Body of pancreas (tissue), 4 donors: ENCODE measurements around the gene ENPP6. TPM values are rescaled to one million over a fixed set of nuclear protein-coding genes. Genes with fewer than 3 reads are reported as not detected.

Source experiments
- ATAC-seq: fragments of 150-250 bp; one replicate; pipeline ENCODE4 v1.9.1; 2016
- DNase-seq, 4 donors: peaks; one replicate each; pipeline ENCODE4 v3.0.0-alpha.2; 2019
- H3K27ac ChIP-seq, 4 donors: fragments of 200-600 bp; sonication (generic); 1 replicate in 3 of 4; 2 replicates in 1 of 4; pipeline versions ENCODE4 v1.5.1 to v1.6.1; 2016 to 2019; ENCODE audit warnings: mild to moderate bottlenecking in 1 of 4, mixed read lengths in 1 of 4, moderate library complexity in 1 of 4
- H3K27me3 ChIP-seq, 2 donors: fragments of 200-600 bp; sonication (generic); one replicate each; pipeline ENCODE4 v1.6.0; 2016; ENCODE audit warnings: mild to moderate bottlenecking in 1 of 2
- H3K36me3 ChIP-seq, 2 donors: fragments of 200-600 bp; sonication (generic); replicated peaks in 1 of 2; 2 replicates each; pipeline ENCODE4 v1.5.1; 2016; ENCODE audit warnings: low read depth in 2 of 2; ENCODE audit not compliant: insufficient read depth in 1 of 2
- H3K4me1 ChIP-seq: fragments of 200-600 bp; sonication (generic); one replicate; pipeline ENCODE4 v1.6.0; 2016
- H3K4me3 ChIP-seq, 2 donors: fragments of 200-600 bp; sonication (generic); 1 replicate in 1 of 2; 2 replicates in 1 of 2; pipeline ENCODE4 v1.5.1; 2016 to 2019
- H3K9me3 ChIP-seq, 3 donors: fragments of 200-600 bp; sonication (generic); 1 replicate in 2 of 3; 2 replicates in 1 of 3; pipeline ENCODE4 v1.5.1; 2016
- POLR2A ChIP-seq, 3 donors: fragments of 450-650 bp; IDR thresholded peaks; one replicate each; pipeline ENCODE4 v1.6.1; 2016; ENCODE audit warnings: antibody characterized with exemption in 3 of 3, mild to moderate bottlenecking in 2 of 3
- WGBS, 2 donors: methylation state at CpG; one replicate each; pipeline ENCODE4 v1.1.5; 2017; 5-methylcytosine and 5-hydroxymethylcytosine counted together
- intact Hi-C: fragments of 100-400 bp; cut with DNase I; formaldehyde crosslinking; loops from one replicate; pipeline ENCODE4 v1.15.1; 2023
- total RNA-seq, 2 donors: library from RNA; depleted of rRNA; stranded (reverse); fragments of >200 nt; gene quantifications; one replicate each; pipeline ENCODE4 v1.1.0, GENCODE V29; 2016
- TF ChIP-seq, protein P1 (sequence below), 7 experiments: fragments of 450-650 bp in 4 of 7; fragments of 200-600 bp in 3 of 7; sonication (generic) in 3 of 7; IDR thresholded peaks; one replicate each; pipeline ENCODE4 v1.5.1; 2016 to 2019; ENCODE audit warnings: antibody characterized with exemption in 7 of 7

Gene ENPP6
- total RNA-seq, 2 donors from 2014 or later: not detected

DNA sequence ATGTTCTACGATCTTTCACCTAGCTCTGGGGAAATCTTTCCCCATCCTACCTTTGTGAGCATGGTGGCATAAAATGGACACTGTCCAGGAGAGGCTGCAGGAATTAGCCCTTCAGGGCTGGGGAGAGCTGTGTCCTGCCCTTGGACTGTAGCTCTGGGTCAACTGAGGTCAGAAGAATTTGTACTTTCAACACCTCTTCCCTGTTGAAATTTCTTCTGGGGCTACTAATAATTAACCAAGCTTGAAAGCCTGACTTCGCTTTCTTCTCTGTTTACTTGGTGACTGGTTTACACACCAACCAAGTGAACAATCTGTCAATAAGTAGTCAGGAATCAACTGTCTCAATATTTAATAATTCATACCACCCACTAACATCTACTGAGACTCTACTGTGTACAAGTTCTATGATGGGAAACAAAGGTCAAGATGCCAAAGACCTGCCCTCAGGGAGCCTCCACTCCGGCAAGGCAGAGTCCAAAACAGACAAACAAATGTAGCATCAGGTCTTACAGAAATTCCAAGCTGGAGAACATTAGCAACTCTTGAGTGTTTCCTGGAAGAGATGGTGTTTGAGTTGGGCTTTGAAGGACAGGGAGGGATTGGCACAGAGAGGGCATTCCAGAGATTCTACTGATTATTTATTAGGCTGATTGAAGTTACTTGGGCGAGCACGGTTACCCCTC, 113.1 kb downstream of the ENPP6 start:
- intact Hi-C loops: no loop called here
- H3K27ac ChIP-seq: peak overlapping the region; percentile 33 to 82 (median 71)

DNA sequence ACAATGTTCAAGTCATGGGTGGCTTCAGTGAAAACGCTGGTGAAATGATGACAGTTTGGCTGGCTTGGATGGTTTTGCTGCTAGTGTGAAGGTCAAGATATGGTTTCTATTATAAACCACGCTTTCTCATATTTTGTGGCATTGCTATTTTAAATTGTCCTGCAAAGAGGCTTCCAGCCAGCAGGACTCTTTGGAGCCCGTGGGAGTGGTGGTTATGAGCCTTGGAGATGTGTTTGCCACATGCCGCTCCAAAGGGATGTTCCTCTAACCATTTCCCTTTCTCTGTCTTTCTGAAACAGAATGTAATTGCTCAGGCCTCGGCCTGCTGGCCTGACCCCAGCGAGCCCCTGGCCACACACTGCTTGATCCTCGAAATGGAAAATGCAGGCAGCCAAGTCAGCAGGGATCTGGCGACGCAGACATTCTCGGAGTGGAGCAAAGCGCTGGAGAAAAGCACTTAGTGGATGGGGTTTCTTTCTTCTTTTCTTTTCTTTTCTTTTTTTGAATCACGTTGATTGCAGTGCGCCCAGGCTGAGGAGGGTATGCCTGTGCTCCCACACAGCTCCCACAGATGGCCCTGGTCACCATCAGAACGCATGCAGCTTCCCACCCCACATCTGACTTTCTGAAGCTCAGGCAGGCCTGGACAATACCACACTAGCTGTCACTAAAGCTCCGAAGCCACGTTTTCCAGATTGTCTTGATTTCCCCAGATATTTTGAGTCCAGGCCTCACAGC, 114.0 kb downstream of the ENPP6 start:
- Histone ChIP-seq H3K9me3 (no peaks in the 10 kb centered on the region), H3K4me3 (no peak overlapping the region), H3K36me3 (no peaks in the 10 kb centered on the region), H3K4me1 (peaks cover 52% of the 10 kb centered on the region), H3K27me3 (no peaks in the 10 kb centered on the region), H3K27ac (peak overlapping the region in 3 of 4 donors; percentile 65 to 82 (median 77))
- WGBS, 2 donors: 76 to 80% methylated on average over 16 of the region's 16 CpGs
- ATAC-seq (no peak), DNase-seq (no peak)
- intact Hi-C loops: no loop called here
- no peak for TF ChIP-seq POLR2A (IDR thresholded peaks at IDR 0.05)
- TF ChIP-seq, protein P1, sequence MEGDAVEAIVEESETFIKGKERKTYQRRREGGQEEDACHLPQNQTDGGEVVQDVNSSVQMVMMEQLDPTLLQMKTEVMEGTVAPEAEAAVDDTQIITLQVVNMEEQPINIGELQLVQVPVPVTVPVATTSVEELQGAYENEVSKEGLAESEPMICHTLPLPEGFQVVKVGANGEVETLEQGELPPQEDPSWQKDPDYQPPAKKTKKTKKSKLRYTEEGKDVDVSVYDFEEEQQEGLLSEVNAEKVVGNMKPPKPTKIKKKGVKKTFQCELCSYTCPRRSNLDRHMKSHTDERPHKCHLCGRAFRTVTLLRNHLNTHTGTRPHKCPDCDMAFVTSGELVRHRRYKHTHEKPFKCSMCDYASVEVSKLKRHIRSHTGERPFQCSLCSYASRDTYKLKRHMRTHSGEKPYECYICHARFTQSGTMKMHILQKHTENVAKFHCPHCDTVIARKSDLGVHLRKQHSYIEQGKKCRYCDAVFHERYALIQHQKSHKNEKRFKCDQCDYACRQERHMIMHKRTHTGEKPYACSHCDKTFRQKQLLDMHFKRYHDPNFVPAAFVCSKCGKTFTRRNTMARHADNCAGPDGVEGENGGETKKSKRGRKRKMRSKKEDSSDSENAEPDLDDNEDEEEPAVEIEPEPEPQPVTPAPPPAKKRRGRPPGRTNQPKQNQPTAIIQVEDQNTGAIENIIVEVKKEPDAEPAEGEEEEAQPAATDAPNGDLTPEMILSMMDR (IDR thresholded peaks at IDR 0.05): no peak

More for the DNA sequence above, 113.1 kb downstream of the ENPP6 start:
- Histone ChIP-seq H3K9me3 (no peaks in the 10 kb centered on the region), H3K4me1 (peaks cover 52% of the 10 kb centered on the region), H3K4me3 (no peak overlapping the region), H3K27me3 (no peaks in the 10 kb centered on the region), H3K36me3 (no peaks in the 10 kb centered on the region)
- DNase-seq (peak; percentile 35 to 64 (median 46)), ATAC-seq (peak; percentile 90)
- no peak for TF ChIP-seq POLR2A (IDR thresholded peaks at IDR 0.05)
- TF ChIP-seq, protein P1 (IDR thresholded peaks at IDR 0.05): no peak
- 15 to 31% methylated on average over 5 of the region's 5 CpGs for WGBS, 2 donors

GRCh38 chr4:184102927-184103326, 114.7 kb downstream of the ENPP6 start:
- 37 to 59% methylated on average over 3 to 4 of the region's 4 CpGs for WGBS, 2 donors
- intact Hi-C loops: no loop called here

DNA sequence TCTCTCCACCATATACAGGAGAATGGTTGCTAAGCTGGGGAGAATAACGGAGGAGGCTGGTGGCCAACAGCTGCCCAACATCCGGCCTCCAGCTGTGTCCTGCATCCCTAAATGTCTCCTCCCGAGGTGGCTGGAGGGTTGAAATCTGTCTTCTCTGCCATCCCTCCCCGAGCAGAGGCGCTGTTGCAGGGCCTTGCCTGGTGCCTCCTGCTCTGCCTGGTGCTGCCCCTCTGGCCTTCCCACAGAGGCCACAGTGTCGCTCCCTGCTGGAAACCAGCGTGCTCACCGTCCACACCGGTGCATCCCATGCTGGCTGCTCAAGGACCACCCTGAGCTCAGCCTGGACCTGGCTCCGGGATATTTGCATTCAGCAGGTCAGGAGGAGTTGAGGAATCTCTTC, 115.2 kb downstream of the ENPP6 start:
- Histone ChIP-seq H3K27me3 (no peaks in the 10 kb centered on the region), H3K4me1 (peaks cover 52% of the 10 kb centered on the region), H3K36me3 (no peaks in the 10 kb centered on the region), H3K27ac (peak overlapping the region in 3 of 4 donors; percentile 65 to 82 (median 77)), H3K4me3 (no peak overlapping the region), H3K9me3 (no peaks in the 10 kb centered on the region)
- ATAC-seq (no peak), DNase-seq (no peak)
- no peak for TF ChIP-seq POLR2A (IDR thresholded peaks at IDR 0.05)
- TF ChIP-seq, protein P1 (IDR thresholded peaks at IDR 0.05): no peak
- WGBS, 2 donors: 89 to 96% methylated on average over 3 to 8 of the region's 10 CpGs
- intact Hi-C loops: no loop called here

More at GRCh38 chr4:184102927-184103326, 114.7 kb downstream of the ENPP6 start:
- Histone ChIP-seq H3K4me3 (no peak overlapping the region), H3K27me3 (no peaks in the 10 kb centered on the region), H3K36me3 (no peaks in the 10 kb centered on the region), H3K4me1 (peaks cover 52% of the 10 kb centered on the region), H3K9me3 (no peaks in the 10 kb centered on the region), H3K27ac (peak overlapping the region in 3 of 4 donors; percentile 65 to 82 (median 77))
- DNase-seq (peak; percentile 76 to 89 (median 80)), ATAC-seq (peak; percentile 58)
- TF ChIP-seq POLR2A (IDR thresholded peaks at IDR 0.05): no peak
- TF ChIP-seq, protein P1 (IDR thresholded peaks at IDR 0.05): no peak
